HG03469 (cell line): ENCODE data around the gene BRCA1.
"Not testable (repeated sequence)": the region's sequence is repeated elsewhere in the genome, so short reads cannot be mapped to it uniquely, and the experiment has no call there.

Experiments
- ATAC-seq: cut with Tn5 transposase; IDR thresholded peaks from one replicate; pipeline ENCODE4 v1.9.1; 2021; ENCODE audit warnings: mild to moderate bottlenecking, moderate library complexity, moderate number of reproducible peaks; ENCODE audit not compliant: unreplicated experiment

BRCA1 gene

DNA sequence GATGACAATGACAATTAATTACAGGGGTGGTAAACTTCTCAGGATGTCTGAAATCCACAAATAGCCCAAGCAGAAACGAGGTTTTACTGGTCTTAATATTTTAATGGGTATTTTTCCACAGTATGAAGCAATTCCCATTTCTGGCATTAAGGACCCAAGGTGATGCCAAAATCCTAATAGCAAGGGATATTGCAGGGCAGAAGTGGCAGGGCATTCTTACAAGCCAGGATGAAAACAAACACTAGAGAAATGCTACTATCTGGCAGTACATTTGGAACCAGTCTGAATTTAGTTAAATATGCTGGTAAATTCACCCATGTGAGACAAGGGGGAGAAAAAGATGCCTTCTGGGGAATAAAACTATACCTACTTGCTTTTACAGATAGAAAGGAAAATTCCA is 54.9 kb downstream of the BRCA1 start:
- ATAC-seq: no peak

DNA sequence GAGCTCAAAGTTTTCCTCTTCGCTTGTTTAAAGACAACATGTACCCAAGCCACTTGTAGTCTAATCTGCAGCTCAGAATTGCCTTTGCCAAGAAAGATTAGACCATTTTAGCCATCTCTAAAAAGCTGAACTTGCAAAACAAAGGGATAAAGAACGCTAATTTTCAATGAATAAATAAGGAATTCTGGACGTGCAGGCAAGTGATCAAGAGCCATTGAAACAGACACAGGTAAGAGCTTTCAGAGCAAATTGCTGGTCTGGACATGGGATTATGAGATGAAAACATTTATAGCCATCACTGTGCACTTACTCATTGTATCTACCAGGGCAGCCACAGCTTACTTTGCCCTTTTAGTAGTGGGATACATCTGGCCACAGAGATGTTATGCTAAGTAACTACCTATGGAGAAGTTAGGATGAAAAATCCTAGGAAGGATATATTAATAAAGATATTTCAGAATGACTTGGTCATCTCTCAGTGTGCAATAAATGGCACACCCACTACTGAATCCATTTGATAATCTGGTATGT is 55.7 kb downstream of the BRCA1 start:
- ATAC-seq: no peak

DNA sequence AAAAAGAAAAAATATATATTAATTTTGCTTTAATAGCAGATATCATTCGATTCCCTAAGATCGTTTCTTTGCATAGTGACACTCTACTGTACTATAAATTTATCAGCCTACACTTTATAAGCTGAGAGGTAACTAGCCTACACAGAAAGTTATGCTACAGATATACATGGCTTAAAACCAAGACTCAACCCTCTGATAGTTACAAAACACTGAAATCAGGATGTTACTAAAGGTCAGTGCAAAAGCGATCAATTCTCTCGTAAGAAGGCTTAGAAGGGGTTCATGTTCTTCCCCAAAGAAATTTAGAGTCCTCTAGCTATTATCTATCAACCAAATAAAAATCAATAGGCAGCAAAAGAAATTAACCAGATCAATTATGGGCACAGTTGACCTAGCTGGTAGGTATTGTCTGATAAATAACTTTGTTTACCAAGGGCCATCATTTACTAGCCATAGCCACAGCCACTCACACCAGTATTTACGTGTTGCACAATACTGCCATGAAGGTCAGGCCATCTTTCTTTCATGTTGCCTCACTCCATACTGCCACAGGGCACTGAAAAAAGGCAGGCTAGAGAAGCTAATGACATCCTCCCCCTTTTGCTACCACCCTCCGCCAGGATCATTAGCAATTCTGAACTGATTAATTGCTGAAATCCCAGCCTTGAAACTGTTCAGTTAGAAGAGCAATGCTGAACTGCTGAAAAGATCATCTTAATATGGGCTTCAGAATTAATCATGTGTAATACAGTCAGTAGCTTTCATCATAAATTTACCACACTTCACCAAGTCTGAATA is 56.4 kb downstream of the BRCA1 start:
- no peak for ATAC-seq

DNA sequence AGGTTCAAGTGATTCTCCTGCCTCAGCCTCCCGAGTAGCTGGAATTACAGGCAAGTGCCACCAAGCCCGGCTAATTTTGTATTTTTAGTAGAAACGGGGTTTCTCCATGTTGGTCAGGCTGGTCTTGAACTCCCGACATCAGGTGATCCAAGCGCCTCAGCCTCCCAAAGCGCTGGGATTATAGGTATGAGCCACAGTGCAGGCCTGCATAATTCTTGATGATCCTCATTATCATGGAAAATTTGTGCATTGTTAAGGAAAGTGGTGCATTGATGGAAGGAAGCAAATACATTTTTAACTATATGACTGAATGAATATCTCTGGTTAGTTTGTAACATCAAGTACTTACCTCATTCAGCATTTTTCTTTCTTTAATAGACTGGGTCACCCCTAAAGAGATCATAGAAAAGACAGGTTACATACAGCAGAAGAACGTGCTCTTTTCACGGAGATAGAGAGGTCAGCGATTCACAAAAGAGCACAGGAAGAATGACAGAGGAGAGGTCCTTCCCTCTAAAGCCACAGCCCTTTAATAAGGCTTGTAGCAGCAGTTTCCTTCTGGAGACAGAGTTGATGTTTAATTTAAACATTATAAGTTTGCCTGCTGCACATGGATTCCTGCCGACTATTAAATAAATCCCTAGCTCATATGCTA is 62.1 kb downstream of the BRCA1 start:
- no peak for ATAC-seq

DNA sequence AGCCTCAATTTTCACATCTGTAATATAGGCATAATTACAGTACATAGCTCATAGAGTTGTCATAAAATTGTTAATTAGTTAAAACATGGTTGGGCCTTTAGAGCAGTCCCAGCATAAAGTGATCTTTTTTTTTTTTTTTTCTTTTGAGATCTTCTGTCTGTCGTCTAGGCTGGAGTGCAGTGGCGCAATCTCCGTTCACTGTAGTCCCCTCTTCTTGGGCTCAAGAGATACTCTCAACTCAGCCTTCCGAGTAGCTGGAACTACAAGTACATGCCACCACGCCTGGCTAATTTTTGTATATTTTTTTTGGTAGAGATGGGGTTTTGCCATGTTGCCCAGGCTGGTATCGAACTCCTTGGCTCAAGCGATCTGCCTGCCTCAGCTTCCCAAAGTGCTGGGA is 69.1 kb downstream of the BRCA1 start:
- ATAC-seq: no peak

DNA sequence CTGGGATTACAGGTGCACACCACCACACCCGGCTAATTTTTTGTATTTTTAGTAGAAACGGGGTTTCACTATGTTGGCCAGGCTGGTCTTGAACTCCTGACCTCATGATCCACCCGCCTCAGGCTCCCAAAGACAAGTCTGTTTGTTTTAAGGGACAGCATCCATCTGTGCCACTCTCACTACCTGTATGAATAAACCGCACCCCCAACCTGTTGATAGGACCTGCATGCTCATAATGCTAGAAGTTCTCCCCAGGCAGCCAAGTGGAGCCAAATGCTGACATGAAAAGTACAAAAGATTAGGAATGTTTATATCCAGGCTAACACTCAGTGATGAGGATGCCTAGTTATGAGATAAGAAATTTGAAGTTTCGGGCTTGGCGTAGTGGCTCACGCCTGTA is 72.2 kb downstream of the BRCA1 start:
- not testable (repeated sequence) for ATAC-seq

DNA sequence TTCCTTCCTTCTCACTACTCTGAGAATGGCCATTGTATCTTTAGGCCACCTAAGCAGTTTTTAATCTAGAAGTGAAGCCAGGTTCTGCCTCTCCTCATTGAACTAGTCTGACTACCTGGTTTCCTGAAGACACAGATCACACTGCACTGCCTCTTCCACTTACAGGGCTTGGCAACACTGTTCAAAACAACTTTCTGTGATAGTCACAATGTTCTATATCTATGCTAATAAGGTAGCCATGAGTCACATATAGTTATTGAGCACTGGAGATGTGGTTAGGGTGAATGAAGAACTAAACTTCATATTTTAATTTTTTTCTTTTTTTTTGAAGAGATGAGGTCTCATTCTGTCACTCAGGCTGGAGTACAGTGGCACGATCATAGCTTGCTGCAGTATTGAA is 73.2 kb downstream of the BRCA1 start:
- ATAC-seq: no peak

DNA sequence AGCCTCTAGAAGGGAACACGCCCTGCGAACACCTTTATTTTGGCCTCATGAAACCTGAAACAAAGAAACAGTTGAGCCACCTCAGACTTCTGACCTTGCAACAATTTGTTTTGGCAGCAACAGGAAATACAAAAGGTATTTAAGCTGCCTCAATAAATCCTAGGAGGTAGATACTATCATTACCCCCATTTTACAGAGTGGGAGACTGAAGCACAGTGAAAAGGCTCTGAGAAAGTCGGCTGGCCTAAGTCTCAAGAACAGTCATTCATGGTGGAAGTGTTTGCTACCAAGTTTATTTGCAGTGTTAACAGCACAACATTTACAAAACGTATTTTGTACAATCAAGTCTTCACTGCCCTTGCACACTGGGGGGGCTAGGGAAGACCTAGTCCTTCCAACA is 81.1 kb downstream of the BRCA1 start:
- ATAC-seq: no peak

DNA sequence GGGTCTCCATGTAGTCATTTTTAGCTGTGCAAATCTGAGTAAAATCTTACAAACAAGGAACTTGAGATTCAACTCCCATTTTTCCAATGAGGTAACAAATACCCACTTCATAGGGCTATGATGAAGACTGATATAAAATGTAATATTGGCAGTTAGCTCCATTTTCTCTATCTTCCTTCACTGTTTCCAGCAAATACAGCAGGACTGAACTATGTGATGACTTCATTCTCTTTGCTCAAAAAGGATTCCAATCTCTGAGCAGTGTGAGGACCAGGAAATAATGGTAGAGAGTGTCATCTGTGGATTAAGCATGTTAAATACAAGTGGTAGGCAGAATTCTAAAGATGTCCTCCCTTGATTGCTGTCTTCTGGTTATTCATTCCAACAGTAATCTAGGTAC is 81.9 kb downstream of the BRCA1 start:
- ATAC-seq: no peak

DNA sequence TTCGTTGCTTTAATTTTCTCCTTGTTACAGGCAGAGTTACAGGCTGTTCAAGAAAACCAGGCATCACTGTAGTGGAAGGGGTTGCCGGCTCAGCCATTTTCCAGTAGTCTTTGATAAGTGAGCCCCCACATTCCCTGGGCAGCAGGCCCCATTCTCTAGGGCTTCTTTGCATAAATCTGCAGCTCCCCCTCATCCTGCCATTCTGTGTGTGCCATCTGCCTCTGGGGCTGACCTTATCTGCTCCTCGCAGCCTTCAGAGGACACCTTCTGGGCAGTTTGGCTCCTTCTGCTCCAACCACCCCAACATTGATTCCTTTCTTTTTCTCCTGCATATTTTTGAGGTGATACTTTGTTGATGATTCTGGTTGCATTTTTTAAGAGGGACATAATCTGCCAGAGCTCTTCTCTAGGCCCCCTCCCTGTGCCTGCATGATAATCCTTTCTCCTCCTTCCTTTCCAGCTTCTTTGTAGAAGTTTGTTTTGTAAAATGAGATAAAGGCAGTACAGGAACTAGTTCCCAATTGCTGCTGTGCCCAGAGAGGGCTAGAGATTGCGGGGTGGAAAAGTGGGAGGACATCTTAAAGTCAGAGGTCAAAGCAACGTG is 83.0 kb downstream of the BRCA1 start:
- no peak for ATAC-seq

DNA sequence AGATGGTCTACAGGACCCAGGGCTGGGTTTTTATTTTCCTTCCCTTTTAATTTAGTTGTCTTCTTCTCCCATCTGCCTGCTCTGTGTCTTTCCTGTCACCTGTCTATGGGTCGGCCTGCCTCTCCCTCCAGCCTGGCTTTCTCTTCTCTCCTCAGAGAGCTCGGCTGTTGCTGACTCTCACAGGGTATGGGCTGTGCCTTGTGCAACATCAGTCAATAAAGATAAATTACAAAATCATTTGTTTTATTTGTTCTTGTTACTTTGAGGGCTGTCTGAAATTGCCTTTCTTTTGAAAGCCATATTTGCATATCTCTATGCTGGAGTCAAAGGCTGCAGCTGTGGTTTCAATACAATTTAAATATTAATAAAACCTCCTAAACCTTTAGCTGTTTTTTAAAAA is 84.5 kb downstream of the BRCA1 start:
- ATAC-seq: no peak

DNA sequence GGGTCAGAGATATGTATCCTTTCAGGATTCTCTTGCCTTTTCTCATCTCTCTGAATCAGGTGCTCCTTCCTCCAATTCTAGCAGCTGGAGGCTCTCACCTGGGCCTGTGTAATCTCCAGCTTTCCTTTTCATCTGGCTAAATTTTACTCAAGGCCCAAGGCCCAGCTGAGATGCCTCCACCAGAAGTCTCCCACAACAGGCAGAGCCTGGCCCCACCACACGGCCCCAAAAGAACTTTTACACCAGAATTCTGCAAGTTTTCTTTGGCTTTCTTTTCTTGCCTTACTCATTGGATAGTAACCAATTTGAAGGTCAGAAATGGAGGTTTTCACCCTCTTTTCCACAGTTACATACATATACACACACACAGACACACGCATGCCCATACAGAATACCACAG is 85.5 kb downstream of the BRCA1 start:
- ATAC-seq: no peak

DNA sequence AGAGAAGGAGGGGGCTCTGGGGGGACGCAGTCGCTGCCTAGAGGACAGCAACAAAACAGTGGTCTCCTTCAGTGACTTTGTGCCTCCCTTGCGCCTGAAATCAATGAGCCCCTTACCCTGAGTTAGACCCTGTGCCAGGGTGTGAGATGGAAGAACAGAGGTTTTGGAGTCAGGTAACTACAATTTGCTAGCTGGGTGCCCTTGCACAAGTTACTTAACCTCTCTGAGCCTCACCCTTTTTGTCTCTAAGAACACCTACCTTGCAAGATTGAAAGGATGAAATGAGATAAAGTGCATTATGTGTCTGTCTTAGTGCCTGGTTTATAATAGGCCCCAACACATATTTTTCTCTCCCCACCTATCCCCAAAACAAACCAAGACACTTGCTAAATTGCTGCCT is 90.3 kb downstream of the BRCA1 start:
- no peak for ATAC-seq

DNA sequence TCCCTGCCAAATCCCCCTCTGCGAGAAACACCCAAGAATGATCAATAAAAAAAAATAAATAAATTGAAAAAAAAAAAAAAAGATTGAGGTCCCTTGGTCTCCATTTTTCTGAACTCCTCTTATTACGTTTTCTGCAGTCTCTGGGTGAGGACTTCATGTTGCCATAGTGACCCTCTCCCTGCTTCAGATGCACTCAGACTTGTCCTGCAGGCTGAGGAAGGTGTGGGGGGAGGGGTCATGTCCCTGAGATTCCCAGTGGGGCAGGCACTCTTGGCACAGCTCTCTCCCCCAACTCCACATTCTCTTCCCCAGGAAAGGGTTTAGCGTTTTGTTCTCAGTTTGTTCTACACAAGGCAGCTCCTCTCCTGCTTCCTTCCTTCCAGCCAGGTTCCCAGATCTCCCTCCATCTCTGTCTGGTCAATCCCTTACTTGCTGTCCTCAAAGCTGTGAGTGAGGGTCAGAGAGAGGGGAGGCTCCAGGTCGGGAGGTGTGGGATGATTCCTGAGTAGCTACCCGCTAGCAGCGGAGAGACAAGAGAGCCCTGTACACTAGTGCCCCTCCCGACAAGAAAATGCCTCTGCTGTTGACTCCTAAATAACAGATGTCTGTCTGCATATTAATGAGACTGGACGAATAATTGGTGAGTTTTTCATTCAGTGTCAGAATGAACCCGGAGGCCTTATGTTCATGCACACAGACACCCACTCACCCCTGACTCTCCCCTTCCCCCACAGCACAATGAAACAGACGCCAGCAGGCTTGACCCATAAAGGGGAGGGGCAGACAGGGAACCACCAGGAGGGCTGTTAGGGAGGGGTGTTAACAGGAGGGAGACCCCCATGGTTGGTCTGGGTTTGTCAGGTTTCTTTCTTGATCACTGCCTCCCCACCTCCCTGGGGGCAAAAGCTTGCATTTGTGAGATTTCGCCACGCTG is 90.9 kb downstream of the BRCA1 start:
- no peak for ATAC-seq

DNA sequence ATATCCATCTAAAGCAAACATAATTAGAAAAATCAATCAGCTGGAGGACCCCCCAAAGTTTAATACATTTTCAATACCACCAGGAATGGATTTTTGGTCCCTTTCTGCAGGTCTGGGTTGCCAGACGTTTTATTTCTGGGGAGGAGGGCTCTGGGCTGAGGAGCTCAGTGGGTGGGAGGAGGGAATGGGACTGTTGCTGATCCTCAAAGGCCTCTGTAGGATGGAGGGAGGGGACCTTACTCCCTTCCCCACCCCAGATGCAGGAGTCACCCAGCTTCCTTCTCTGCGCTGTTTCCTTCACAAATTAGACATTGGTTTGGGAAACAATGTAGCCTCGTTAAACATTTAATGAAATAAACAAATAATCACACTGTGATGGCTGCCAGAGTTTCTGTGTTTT is 93.5 kb downstream of the BRCA1 start:
- ATAC-seq: no peak

DNA sequence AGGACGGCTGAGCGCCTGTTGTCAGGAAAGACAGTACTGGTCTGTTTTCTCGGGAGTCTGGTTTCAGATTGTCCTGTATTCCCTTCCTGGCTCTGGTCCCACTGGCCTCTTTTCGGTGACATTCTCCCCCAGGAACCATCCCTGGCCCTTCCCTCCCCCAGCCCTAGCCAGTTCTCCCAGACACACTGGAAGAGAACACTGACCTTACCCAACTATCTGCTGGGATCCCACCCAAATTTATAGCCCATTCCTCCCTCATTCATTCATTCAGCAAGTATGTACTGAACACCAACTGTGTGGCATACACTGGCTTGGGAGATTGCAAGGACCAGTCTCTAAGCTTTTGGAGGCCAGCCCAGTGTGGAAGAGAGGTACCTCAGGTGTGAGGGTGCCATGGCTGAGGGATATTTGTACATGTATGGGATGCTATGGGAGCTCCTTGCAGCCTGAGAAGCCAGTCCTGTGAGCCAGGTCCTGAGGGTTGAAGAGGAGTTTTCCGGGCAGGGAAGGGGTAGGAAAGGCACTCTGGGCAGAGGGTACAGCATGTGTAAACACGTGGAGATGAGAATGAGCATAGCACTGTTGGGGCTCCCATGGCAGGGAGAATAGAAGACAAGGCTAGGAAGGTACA is 94.9 kb downstream of the BRCA1 start:
- no peak for ATAC-seq

DNA sequence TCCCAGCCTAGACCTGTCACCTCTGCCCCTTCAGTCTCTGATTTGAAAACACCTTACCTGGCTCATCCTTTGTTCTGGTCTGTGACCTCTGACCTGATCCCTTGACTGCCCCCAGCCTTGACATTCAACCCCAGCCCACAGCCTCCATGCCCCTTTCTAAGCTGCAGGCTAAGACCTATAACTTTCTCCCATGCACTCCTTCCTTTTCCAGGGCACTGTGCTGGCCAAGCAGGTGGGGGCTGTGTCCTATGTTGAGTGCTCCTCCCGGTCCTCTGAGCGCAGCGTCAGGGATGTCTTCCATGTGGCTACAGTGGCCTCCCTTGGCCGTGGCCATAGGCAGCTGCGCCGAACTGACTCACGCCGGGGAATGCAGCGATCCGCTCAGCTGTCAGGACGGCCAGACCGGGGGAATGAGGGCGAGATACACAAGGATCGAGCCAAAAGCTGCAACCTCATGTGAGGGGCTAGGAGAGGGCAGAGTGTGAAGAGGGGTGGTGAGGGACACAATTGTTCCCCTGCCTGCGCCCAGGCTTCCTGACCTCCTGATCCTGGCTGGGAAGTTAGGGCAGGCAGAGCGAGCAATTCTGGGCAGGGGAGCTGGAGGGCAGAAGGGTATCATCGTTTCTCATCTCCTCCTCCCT is 96.8 kb downstream of the BRCA1 start:
- no peak for ATAC-seq

DNA sequence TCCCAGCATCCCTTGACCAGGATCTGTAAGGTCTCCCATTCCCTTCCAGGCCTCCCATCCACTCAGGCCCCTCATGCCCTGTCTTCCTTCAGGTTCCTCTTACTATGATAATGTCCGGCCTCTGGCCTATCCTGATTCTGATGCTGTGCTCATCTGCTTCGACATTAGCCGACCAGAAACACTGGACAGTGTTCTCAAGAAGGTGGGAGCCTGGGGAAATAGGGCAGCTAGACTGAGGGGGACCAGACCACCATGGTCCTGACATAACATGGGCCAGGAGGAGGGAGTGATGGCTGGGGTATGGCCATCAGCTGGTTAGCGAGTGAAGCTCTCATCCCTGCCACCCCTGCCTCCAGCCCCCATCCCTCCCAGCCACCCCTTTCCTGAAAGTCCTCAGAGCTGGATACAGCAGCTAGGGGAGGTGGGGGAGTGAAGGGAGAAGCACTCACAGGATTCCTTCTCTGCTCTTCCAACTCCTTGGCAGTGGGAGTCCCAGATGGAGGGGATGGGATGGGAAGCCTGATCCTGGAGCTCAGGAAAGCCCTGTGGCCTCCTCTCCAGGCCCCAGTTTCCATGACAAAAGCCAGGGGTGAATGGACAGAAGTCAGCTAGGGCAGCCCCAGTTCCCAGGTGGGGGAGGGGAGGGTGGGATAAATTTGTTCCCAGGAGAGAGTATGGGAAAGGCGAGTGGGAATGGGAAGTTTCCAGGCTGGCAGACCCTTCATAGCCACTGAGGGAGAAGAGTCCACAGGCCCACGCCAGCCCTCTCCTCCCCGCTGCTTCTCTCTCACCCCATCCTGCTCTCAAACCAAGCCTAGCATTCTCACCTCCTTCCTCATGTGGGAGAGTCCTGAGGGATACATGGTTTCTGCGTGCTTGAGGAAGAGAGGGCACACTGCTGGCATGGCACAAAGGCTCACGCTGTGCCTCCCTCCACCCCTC is 97.8 kb downstream of the BRCA1 start:
- ATAC-seq: no peak

DNA sequence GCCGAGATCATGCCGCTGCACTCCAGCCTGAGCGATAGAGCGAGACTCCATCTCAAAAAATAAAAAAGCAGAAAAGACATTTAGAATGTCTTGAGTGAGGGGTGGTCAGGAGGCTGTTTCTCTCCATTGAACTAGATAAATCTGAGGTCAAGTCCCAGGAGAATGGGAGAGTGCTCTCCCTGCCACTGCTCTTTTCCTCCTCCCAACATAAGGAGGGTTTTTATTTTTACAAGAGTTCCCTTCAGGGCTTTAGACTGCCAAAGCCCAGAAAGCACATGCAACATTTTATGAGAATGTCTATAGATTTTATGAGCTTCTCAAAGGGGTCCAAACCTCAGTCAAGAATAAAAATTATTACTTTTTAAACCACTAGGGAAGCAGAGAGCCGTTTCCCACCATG is 98.6 kb downstream of the BRCA1 start:
- ATAC-seq: no peak
